ENCODE results near the gene ICOSLG. TPM values are rescaled to one million over a fixed set of nuclear protein-coding genes. Genes with fewer than 3 reads are reported as not detected.
A peak's percentile ranks its signal among the peaks of the same experiment; 100 is the strongest.
"Not testable (repeated sequence)": the region's sequence is repeated elsewhere in the genome, so short reads cannot be mapped to it uniquely, and the experiment has no call there.

The ICOSLG gene
- total RNA-seq, 2 experiments from 2014 or later: 22.2 to 22.9 TPM

- H3K9me3 ChIP-seq (ENCODE audit: control insufficient read depth in 1 of 2, insufficient read depth in 1 of 2, low read length in 2 of 2); H3K27ac Mint-ChIP-seq; H3K4me1 ChIP-seq (ENCODE audit: insufficient read depth, low read length); ATAC-seq (ENCODE audit: poor library complexity); CTCF ChIA-PET; H3K27me3 ChIP-seq (ENCODE audit: control insufficient read depth in 1 of 2, insufficient read depth in 2 of 2, low read length in 2 of 2); H3K9me3 Mint-ChIP-seq; H3K27ac ChIP-seq (ENCODE audit: low read depth in 1 of 2, low read length in 2 of 2); POLR2A ChIA-PET; H3K4me3 Mint-ChIP-seq; H3K36me3 ChIP-seq (ENCODE audit: insufficient read depth, low read length); DNase-seq; H3K4me3 ChIP-seq (ENCODE audit: low read length); H3K36me3 Mint-ChIP-seq (ENCODE audit: low read depth); H3K4me1 Mint-ChIP-seq (ENCODE audit: low read depth); intact Hi-C loops (cut with DNase I, micrococcal nuclease); H3K27me3 Mint-ChIP-seq: not testable (repeated sequence)
Observed at GRCh38 chr21:44206187-44206586, 34.6 kb downstream of the ICOSLG start.

GRCh38 chr21:44202590-44203299 lies 38.0 kb downstream of the ICOSLG start:
- H3K9me3 Mint-ChIP-seq; H3K27ac ChIP-seq (ENCODE audit: low read depth in 1 of 2, low read length in 2 of 2); H3K9me3 ChIP-seq (ENCODE audit: control insufficient read depth in 1 of 2, insufficient read depth in 1 of 2, low read length in 2 of 2); H3K4me3 Mint-ChIP-seq; H3K36me3 Mint-ChIP-seq (ENCODE audit: low read depth); ATAC-seq (ENCODE audit: poor library complexity); POLR2A ChIA-PET; H3K36me3 ChIP-seq (ENCODE audit: insufficient read depth, low read length); intact Hi-C loops (cut with DNase I, micrococcal nuclease); H3K27me3 ChIP-seq (ENCODE audit: control insufficient read depth in 1 of 2, insufficient read depth in 2 of 2, low read length in 2 of 2); H3K4me1 Mint-ChIP-seq (ENCODE audit: low read depth); H3K27me3 Mint-ChIP-seq; H3K4me1 ChIP-seq (ENCODE audit: insufficient read depth, low read length); H3K27ac Mint-ChIP-seq; H3K4me3 ChIP-seq (ENCODE audit: low read length); CTCF ChIA-PET; DNase-seq: not testable (repeated sequence)

GRCh38 chr21:44199997-44200396 lies 40.7 kb downstream of the ICOSLG start:
- DNase-seq; H3K36me3 ChIP-seq (ENCODE audit: insufficient read depth, low read length); H3K27me3 ChIP-seq (ENCODE audit: control insufficient read depth in 1 of 2, insufficient read depth in 2 of 2, low read length in 2 of 2); H3K4me3 Mint-ChIP-seq; CTCF ChIA-PET; H3K9me3 ChIP-seq (ENCODE audit: control insufficient read depth in 1 of 2, insufficient read depth in 1 of 2, low read length in 2 of 2); H3K27ac Mint-ChIP-seq; H3K27me3 Mint-ChIP-seq; H3K27ac ChIP-seq (ENCODE audit: low read depth in 1 of 2, low read length in 2 of 2); H3K36me3 Mint-ChIP-seq (ENCODE audit: low read depth); intact Hi-C loops (cut with DNase I, micrococcal nuclease); H3K9me3 Mint-ChIP-seq; H3K4me3 ChIP-seq (ENCODE audit: low read length); H3K4me1 Mint-ChIP-seq (ENCODE audit: low read depth); ATAC-seq (ENCODE audit: poor library complexity); POLR2A ChIA-PET: not testable (repeated sequence)
- H3K4me1 ChIP-seq (ENCODE audit: insufficient read depth, low read length): peaks cover 10% of the 10 kb centered on the region

- intact Hi-C loops (cut with DNase I, micrococcal nuclease): no loop called here
- Mint-ChIP-seq H3K4me3 (no peak overlapping the region), H3K36me3 (ENCODE audit: low read depth) (no peaks in the 10 kb centered on the region), H3K27ac (no peak overlapping the region), H3K4me1 (ENCODE audit: low read depth) (no peaks in the 10 kb centered on the region), H3K27me3 (no peaks in the 10 kb centered on the region), H3K9me3 (no peaks in the 10 kb centered on the region)
- no peaks in the 10 kb centered on the region for H3K9me3 ChIP-seq (ENCODE audit: control insufficient read depth in 1 of 2, insufficient read depth in 1 of 2, low read length in 2 of 2)
- H3K4me1 ChIP-seq (ENCODE audit: insufficient read depth, low read length): peaks cover 10% of the 10 kb centered on the region
- no peaks in the 10 kb centered on the region for H3K36me3 ChIP-seq (ENCODE audit: insufficient read depth, low read length)
- H3K27me3 ChIP-seq (ENCODE audit: control insufficient read depth in 1 of 2, insufficient read depth in 2 of 2, low read length in 2 of 2): no peaks in the 10 kb centered on the region
- ATAC-seq (ENCODE audit: poor library complexity): no peak
- no peak for TF ChIP-seq CTCF (IDR thresholded peaks at IDR 0.05)
- CTCF ChIA-PET: no interaction called here
- DNase-seq: no peak
- H3K4me3 ChIP-seq (ENCODE audit: low read length): no peak overlapping the region
- POLR2A ChIA-PET: no interaction called here
- no peak overlapping the region for H3K27ac ChIP-seq (ENCODE audit: low read depth in 1 of 2, low read length in 2 of 2)
Observed at GRCh38 chr21:44199448-44199847, 41.3 kb downstream of the ICOSLG start.

- H3K9me3 Mint-ChIP-seq; H3K4me1 Mint-ChIP-seq (ENCODE audit: low read depth); ATAC-seq (ENCODE audit: poor library complexity); H3K9me3 ChIP-seq (ENCODE audit: control insufficient read depth in 1 of 2, insufficient read depth in 1 of 2, low read length in 2 of 2); CTCF ChIA-PET; H3K27me3 ChIP-seq (ENCODE audit: control insufficient read depth in 1 of 2, insufficient read depth in 2 of 2, low read length in 2 of 2); intact Hi-C loops (cut with DNase I, micrococcal nuclease); H3K36me3 Mint-ChIP-seq (ENCODE audit: low read depth); POLR2A ChIA-PET; H3K36me3 ChIP-seq (ENCODE audit: insufficient read depth, low read length); H3K4me3 ChIP-seq (ENCODE audit: low read length); H3K4me3 Mint-ChIP-seq; H3K27ac ChIP-seq (ENCODE audit: low read depth in 1 of 2, low read length in 2 of 2); H3K27ac Mint-ChIP-seq; DNase-seq; H3K27me3 Mint-ChIP-seq: not testable (repeated sequence)
- H3K4me1 ChIP-seq (ENCODE audit: insufficient read depth, low read length): peaks cover 10% of the 10 kb centered on the region
Observed at GRCh38 chr21:44197156-44197516, 43.6 kb downstream of the ICOSLG start.

- H3K36me3 Mint-ChIP-seq (ENCODE audit: low read depth); H3K36me3 ChIP-seq (ENCODE audit: insufficient read depth, low read length); H3K27me3 Mint-ChIP-seq; H3K9me3 Mint-ChIP-seq; H3K9me3 ChIP-seq (ENCODE audit: control insufficient read depth in 1 of 2, insufficient read depth in 1 of 2, low read length in 2 of 2); H3K4me3 Mint-ChIP-seq; H3K4me3 ChIP-seq (ENCODE audit: low read length); H3K27me3 ChIP-seq (ENCODE audit: control insufficient read depth in 1 of 2, insufficient read depth in 2 of 2, low read length in 2 of 2); H3K27ac ChIP-seq (ENCODE audit: low read depth in 1 of 2, low read length in 2 of 2); H3K4me1 Mint-ChIP-seq (ENCODE audit: low read depth); CTCF ChIA-PET; intact Hi-C loops (cut with DNase I, micrococcal nuclease); H3K27ac Mint-ChIP-seq; POLR2A ChIA-PET: not testable (repeated sequence)
- peaks cover 10% of the 10 kb centered on the region for H3K4me1 ChIP-seq (ENCODE audit: insufficient read depth, low read length)
- ATAC-seq (ENCODE audit: poor library complexity) (peak; percentile 95), DNase-seq (peak in 10 of 14 experiments; percentile 34 to 89 (median 54))
Observed at GRCh38 chr21:44196212-44197155, 44.3 kb downstream of the ICOSLG start.
